GM18511 (cell line): Measurements from ENCODE around the gene C19orf81.

Source experiments
- ATAC-seq: cut with Tn5 transposase; IDR thresholded peaks from one replicate; pipeline ENCODE4 v1.9.1; 2021; ENCODE audit warnings: mild to moderate bottlenecking, moderate library complexity; ENCODE audit not compliant: unreplicated experiment

C19orf81 gene

DNA sequence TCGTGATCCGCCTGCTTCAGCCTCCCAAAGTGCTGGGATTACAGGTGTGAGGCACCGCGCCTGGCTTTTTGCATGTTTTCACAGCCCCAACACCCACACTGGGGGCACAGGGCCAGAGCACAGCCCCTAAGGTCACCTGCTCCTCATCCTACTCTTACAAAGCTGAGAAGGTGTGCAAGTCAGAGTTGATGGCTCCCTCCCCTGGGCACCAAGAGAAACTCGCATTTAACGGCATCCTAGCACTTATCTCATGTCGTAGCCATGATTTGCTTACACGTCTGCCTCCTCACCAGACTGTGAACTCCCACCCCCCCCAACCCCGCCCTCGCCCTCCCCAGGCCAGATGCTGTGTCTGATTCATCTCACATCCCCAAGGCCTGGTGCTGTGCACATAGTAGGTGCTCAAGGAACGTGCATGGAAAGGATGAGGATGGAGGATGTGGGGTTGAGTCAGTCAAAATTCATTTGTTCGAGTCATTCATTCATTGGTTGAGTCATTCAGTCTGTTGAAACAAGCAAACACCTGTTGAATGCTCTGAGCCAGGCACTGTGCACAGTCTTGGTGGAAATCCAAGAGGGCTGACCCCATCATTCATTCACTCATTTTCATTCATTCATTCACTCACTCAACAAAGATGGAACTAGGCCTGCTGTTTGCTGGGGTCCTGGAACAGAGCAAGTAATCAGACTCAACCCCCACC is 59.1 kb downstream of the C19orf81 start:
- ATAC-seq = no peak
